Measurements from ENCODE around the gene ZNF521.

GRCh38 chr18:25261768-25262167 lies 90.2 kb downstream of the ZNF521 start:
- no peak for TF ChIP-seq CTCF (conservative IDR thresholded peaks at IDR 0.05; ENCODE audit: low read length)
- no peak for TF ChIP-seq EZH2phosphoT487 (IDR thresholded peaks at IDR 0.05; ENCODE audit: borderline replicate concordance, low read depth, low read length)

Data from OCI-LY7 (cell line).